HEK293T (cell line): ENCODE results near the gene COLEC12.

Experiments
- ARNT ChIP-seq: fragments of 450-650 bp; IDR thresholded peaks from 2 replicates; pipeline ENCODE4 v1.6.1; 2017; ENCODE audit warnings: mild to moderate bottlenecking
- BHLHE40 ChIP-seq: fragments of 450-650 bp; IDR thresholded peaks from 2 replicates; pipeline ENCODE4 v1.6.1; 2016; ENCODE audit warnings: mild to moderate bottlenecking, moderate library complexity, borderline replicate concordance
- CTBP1 ChIP-seq: fragments of 450-650 bp; IDR thresholded peaks from 2 replicates; pipeline ENCODE4 v1.6.1; 2016; ENCODE audit warnings: borderline replicate concordance
- FOXK2 ChIP-seq: fragments of 450-650 bp; IDR thresholded peaks from 2 replicates; pipeline ENCODE4 v1.6.1; 2016; ENCODE audit warnings: mild to moderate bottlenecking
- FOXM1 ChIP-seq: fragments of 450-650 bp; IDR thresholded peaks from 2 replicates; pipeline ENCODE4 v1.6.1; 2017; ENCODE audit warnings: mild to moderate bottlenecking, borderline replicate concordance
- HDGF ChIP-seq: fragments of 450-650 bp; IDR thresholded peaks from 2 replicates; pipeline ENCODE4 v1.6.1; 2017; ENCODE audit warnings: antibody characterized with exemption, borderline replicate concordance
- L3MBTL2 ChIP-seq: fragments of 450-650 bp; conservative IDR thresholded peaks from 2 replicates; pipeline ENCODE4 v1.6.1; 2016; ENCODE audit warnings: mild to moderate bottlenecking
- LEF1 ChIP-seq: fragments of 450-650 bp; IDR thresholded peaks from 2 replicates; pipeline ENCODE4 v1.6.1; 2017; ENCODE audit warnings: mild to moderate bottlenecking, borderline replicate concordance
- NFRKB ChIP-seq: fragments of 450-650 bp; IDR thresholded peaks from 2 replicates; pipeline ENCODE4 v1.6.1; 2016; ENCODE audit warnings: mild to moderate bottlenecking, moderate library complexity
- SP1 ChIP-seq: fragments of 450-650 bp; IDR thresholded peaks from 2 replicates; pipeline ENCODE4 v1.6.1; 2017
- SUZ12 ChIP-seq: fragments of 450-650 bp; IDR thresholded peaks from 2 replicates; pipeline ENCODE4 v1.6.1; 2016; ENCODE audit warnings: mild to moderate bottlenecking
- TARDBP ChIP-seq: fragments of 450-650 bp; IDR thresholded peaks from 2 replicates; pipeline ENCODE4 v1.6.1; 2016

- TF ChIP-seq BHLHE40 (no peak), SUZ12 (no peak), FOXK2 (no peak), L3MBTL2 (no peak), CTBP1 (no peak), HDGF (no peak), NFRKB (no peak), SP1 (no peak), FOXM1 (no peak), ARNT (no peak), LEF1 (no peak), TARDBP (no peak)
Observed at GRCh38 chr18:457521-458412, 42.7 kb downstream of the COLEC12 start.
